OCI-LY3 (cell line): ENCODE measurements around the gene SCGB1A1.

Experiments used
- CTCF ChIP-seq: fragments of 200-600, 300-600 bp; sonication (generic); IDR thresholded peaks from 2 replicates; pipeline ENCODE4 v1.5.1; 2014; ENCODE audit warnings: antibody characterized with exemption, low read length, low read depth
- EZH2phosphoT487 ChIP-seq: fragments of 200-600 bp; shearing (Covaris generic); IDR thresholded peaks from 2 replicates; pipeline ENCODE4 v1.6.1; 2018; ENCODE audit warnings: antibody characterized with exemption, mixed run types, low read depth

- TF ChIP-seq CTCF (no peak), EZH2phosphoT487 (no peak)
Measured at GRCh38 chr11:62430425-62430824, 11.6 kb downstream of the SCGB1A1 start.
